Myocyte (in vitro differentiated cells): ENCODE results near the gene COL2A1. TPM values are rescaled to one million over a fixed set of nuclear protein-coding genes. Genes with fewer than 3 reads are reported as not detected.

Experiments
- total RNA-seq: library from RNA; depleted of rRNA; stranded (reverse); fragments of >200 nt; gene quantifications from 2 replicates; pipeline ENCODE4 v1.2.3, GENCODE V29; 2014

The COL2A1 gene
- total RNA-seq, 1 donor from 2014 or later = 0.51 TPM

Other genes with a start within 250 kb of the COL2A1 start
- gene RAPGEF3, start 245.6 kb downstream of the COL2A1 start, total RNA-seq = 0.47 and 0.62 TPM in 2 replicates
- 4.0 and 7.5 TPM in 2 replicates for gene SLC48A1, start 231.2 kb downstream of the COL2A1 start, total RNA-seq
- gene HDAC7, start 184.6 kb downstream of the COL2A1 start, total RNA-seq = 13.8 and 22.6 TPM in 2 replicates
- gene VDR, start 99.5 kb downstream of the COL2A1 start, total RNA-seq = 17.6 and 22.1 TPM in 2 replicates
- gene TMEM106C, start 40.9 kb downstream of the COL2A1 start, total RNA-seq = 56.4 and 57.9 TPM in 2 replicates
- gene SENP1, start 101.6 kb upstream of the COL2A1 start, total RNA-seq = 10.9 and 14.0 TPM in 2 replicates
- gene PFKM, start 114.9 kb upstream of the COL2A1 start, total RNA-seq = 134 and 137 TPM in 2 replicates
- 41.5 and 44.8 TPM in 2 replicates for gene ASB8, start 153.0 kb upstream of the COL2A1 start, total RNA-seq
- 0.08 and 0.31 TPM in 2 replicates for gene CCDC184, start 179.2 kb upstream of the COL2A1 start, total RNA-seq
- gene OR10AD1, start 198.8 kb upstream of the COL2A1 start, total RNA-seq = not detected in 2 replicates